Anterior cingulate cortex (tissue), 58 donors: ENCODE measurements around the gene XG.
"Not testable (repeated sequence)": the region's sequence is repeated elsewhere in the genome, so short reads cannot be mapped to it uniquely, and the experiment has no call there.

ENCODE experiments used
- DNase-seq, 58 donors: peaks; one replicate each; lab custom pipeline; 2025; lab: John Stamatoyannopoulos, UW

The XG gene

GRCh38 chrX:2751874-2752300 is at the start of gene XG:
XG (plus strand) TSS chrX:2752040; CDS start chrX:2752275, 235 bp downstream.
- DNase-seq, result not testable (repeated sequence)

- no peak for DNase-seq
Observed at GRCh38 chrX:2703991-2704369, 47.9 kb upstream of the XG start.

GRCh38 chrX:2705046-2705832 is 46.6 kb upstream of the XG start:
- DNase-seq, result no peak

- no peak for DNase-seq
Observed at GRCh38 chrX:2707334-2707760, 44.5 kb upstream of the XG start.

GRCh38 chrX:2708021-2708420 is 43.8 kb upstream of the XG start:
- DNase-seq, result no peak

GRCh38 chrX:2708592-2709188 is 43.1 kb upstream of the XG start:
- no peak for DNase-seq

- no peak for DNase-seq
Observed at GRCh38 chrX:2709556-2709955, 42.3 kb upstream of the XG start.

GRCh38 chrX:2710041-2710840 is 41.6 kb upstream of the XG start:
- DNase-seq, result no peak

- no peak for DNase-seq
Observed at GRCh38 chrX:2711441-2711840, 40.4 kb upstream of the XG start.

- no peak for DNase-seq
Observed at GRCh38 chrX:2712428-2712827, 39.4 kb upstream of the XG start.

GRCh38 chrX:2712890-2713840 is 38.7 kb upstream of the XG start:
- DNase-seq, result no peak

- no peak for DNase-seq
Observed at GRCh38 chrX:2714551-2714950, 37.3 kb upstream of the XG start.

- DNase-seq, result no peak
Observed at GRCh38 chrX:2715066-2715600, 36.7 kb upstream of the XG start.

GRCh38 chrX:2717312-2717711 is 34.5 kb upstream of the XG start:
- no peak for DNase-seq

GRCh38 chrX:2718821-2719220 is 33.0 kb upstream of the XG start:
- DNase-seq, result no peak

GRCh38 chrX:2719774-2720447 is 31.9 kb upstream of the XG start:
- no peak for DNase-seq

- DNase-seq, result no peak
Observed at GRCh38 chrX:2723286-2723879, 28.5 kb upstream of the XG start.

GRCh38 chrX:2727264-2727663 is 24.6 kb upstream of the XG start:
- DNase-seq, result not testable (repeated sequence)

- DNase-seq, result no peak
Observed at GRCh38 chrX:2732076-2732475, 19.8 kb upstream of the XG start.
